GM19324 (cell line): Measurements from ENCODE around the gene SDS.
"Not testable (repeated sequence)": the region's sequence is repeated elsewhere in the genome, so short reads cannot be mapped to it uniquely, and the experiment has no call there.

Experiments used
- ATAC-seq: cut with Tn5 transposase; IDR thresholded peaks from one replicate; pipeline ENCODE4 v1.9.1; 2021; ENCODE audit warnings: mild to moderate bottlenecking, moderate library complexity; ENCODE audit not compliant: unreplicated experiment, low FRiP score

The SDS gene

DNA sequence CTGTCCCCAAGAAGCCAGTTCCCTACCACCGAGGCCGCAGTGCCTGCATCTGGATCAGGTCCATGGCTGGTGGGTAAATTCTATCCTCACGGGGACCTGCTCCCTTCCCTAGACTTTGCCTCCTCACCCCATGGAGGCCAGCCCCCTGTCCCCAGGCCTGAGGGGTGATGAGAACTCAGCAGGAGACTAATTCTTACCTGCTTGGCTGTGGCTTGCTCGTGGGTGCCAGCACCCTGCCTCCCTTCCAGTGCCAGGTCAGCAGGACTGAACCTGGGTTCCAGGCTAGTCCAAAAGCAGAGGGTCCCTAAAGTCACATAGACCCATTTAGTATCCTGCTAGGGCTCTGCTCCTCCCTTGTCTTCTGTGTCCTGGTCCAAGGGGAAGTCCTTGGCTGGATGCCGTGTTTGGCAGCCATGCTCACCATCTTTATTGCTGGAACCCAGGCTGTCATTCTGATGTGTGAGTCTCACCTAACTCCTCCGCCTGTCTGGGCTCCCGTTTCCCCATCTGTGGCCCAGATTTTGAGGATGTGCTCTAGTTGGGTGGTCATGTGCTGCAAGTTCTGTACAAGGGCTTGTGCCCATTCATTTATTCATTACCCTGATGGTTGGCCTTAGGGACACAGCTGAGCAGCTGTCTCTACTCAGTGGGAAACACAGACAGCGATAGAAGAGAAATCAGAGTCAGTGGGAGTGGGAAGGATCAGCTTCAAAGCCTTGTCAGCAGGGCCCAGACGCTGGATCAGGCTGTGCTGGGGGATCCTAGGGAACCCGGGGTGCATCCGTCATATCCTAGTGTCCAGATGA, 44.4 kb downstream of the SDS start:
- peak; percentile 1 for ATAC-seq

- ATAC-seq, result peak; percentile 93
Measured at GRCh38 chr12:113358381-113359132, 45.1 kb downstream of the SDS start, which contains the start of gene PLBD2. PLBD2 (plus strand) TSS chr12:113358587; CDS start chr12:113358601, 14 bp downstream.

DNA sequence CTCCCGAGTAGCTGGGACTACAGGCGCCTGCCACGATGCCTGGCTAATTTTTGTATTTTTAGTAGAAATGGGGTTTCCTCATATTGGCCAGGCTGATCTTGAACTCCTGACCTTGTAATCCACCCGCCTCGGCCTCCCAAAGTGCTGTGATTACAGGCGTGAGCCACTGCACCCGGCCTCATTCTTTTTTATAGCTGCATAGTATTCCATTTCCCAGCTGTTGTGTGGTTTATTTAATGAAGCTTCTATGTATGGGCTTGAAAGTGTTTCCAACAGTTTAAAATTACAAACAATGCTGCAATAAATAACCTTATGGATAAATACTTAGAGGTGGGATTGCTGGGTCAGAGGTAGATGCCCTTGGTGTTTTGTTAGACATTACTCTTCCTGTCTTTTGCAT, 49.5 kb downstream of the SDS start:
- ATAC-seq, result not testable (repeated sequence)

GRCh38 chr12:113351089-113351488, 52.6 kb downstream of the SDS start:
- no peak for ATAC-seq

- no peak for ATAC-seq
Measured at GRCh38 chr12:113348849-113349536, 54.7 kb downstream of the SDS start.

GRCh38 chr12:113347892-113348291, 55.8 kb downstream of the SDS start:
- no peak for ATAC-seq

DNA sequence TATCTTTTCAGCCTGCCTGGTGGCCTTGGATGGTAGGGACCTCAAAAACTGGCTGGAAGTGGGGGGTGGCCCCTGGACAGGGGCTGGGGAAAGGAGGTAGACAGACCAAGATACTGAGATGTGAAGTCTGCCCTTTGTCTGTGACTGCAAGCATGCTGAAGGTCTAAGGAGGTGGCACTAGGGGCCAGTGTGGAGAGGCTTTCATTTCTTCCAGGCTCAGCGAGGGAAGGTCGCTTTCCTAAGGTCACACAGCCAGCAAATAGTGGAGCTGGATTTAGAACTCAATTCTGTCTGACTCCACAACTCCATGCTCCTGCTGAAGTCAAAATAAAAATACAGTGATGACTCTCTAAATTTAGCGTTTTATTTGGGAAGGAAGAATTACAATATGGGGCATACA, 56.6 kb downstream of the SDS start:
- no peak for ATAC-seq

DNA sequence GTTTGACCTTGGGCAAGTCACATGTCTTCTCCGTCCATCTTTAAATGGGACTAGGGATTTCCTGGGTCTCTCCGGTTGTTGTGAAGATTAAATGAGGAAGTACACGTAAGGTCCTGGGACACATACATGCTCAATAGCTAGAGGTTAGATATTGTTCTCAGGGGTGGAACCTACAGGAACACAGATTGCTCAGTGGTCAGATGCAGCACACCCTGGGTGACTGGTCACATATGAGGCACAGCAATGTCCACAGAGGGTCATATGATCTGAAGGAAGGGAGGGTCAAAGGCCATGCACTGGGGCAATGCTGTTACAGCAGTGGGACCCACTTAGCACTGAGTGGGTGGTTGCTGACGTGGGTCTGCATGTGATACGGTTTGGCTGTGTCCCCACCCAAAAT, 57.3 kb downstream of the SDS start:
- ATAC-seq, result no peak

- ATAC-seq, result no peak
Measured at GRCh38 chr12:113345318-113345717, 58.4 kb downstream of the SDS start.
